A673 (cell line): ENCODE results near the gene SAMHD1. TPM values are rescaled to one million over a fixed set of nuclear protein-coding genes. Genes with fewer than 3 reads are reported as not detected.

Experiments used
- BruUV-seq: library from RNA; stranded (reverse); fragments of 400-500 nt; replicated peaks from 2 replicates; lab custom pipeline; 2021; lab: Mats Ljungman, UMichigan
- CTCF ChIA-PET: fragments of 300-600 bp; sonication (Branson Sonifier 250); formaldehyde crosslinking; loops from one replicate; lab custom pipeline; 2022; ENCODE audit warnings: antibody characterized with exemption; lab: Charles Lee
- POLR2A ChIA-PET: fragments of 300-600 bp; sonication (Branson Sonifier 250); formaldehyde crosslinking; loops from one replicate; lab custom pipeline; 2022; ENCODE audit warnings: antibody characterized with exemption; ENCODE audit not compliant: low non-redundant PET; lab: Charles Lee
- DNase-seq: peaks from one replicate; pipeline ENCODE4 v3.0.0-alpha.2; 2015; ENCODE audit warnings: low spot score
- H3K27ac ChIP-seq: fragments of 200-600 bp; sonication (generic); 2 replicates; pipeline ENCODE4 v1.5.1; 2016; ENCODE audit warnings: mixed run types, low read depth, mild to moderate bottlenecking, mixed read lengths, antibody characterized with exemption, low read length; ENCODE audit not compliant: poor library complexity, severe bottlenecking
- H3K27me3 ChIP-seq: fragments of 200-600 bp; sonication (generic); replicated peaks from 2 replicates; pipeline ENCODE4 v1.6.1; 2017; ENCODE audit warnings: mixed run types, low read depth, mild to moderate bottlenecking, mixed read lengths, antibody characterized with exemption, low read length; ENCODE audit not compliant: insufficient read depth, poor library complexity
- H3K36me3 ChIP-seq: fragments of 200-600 bp; sonication (generic); 2 replicates; pipeline ENCODE4 v1.6.1; 2016; ENCODE audit warnings: mixed run types, mild to moderate bottlenecking, mixed read lengths, antibody characterized with exemption, low read length; ENCODE audit not compliant: insufficient read depth, poor library complexity, severe bottlenecking
- H3K4me1 ChIP-seq: fragments of 200-600 bp; sonication (generic); 2 replicates; pipeline ENCODE4 v1.6.1; 2017; ENCODE audit warnings: mixed run types, mild to moderate bottlenecking, mixed read lengths, antibody characterized with exemption, low read length; ENCODE audit not compliant: insufficient read depth, poor library complexity, severe bottlenecking
- H3K4me3 ChIP-seq: fragments of 200-600 bp; sonication (generic); 2 replicates; pipeline ENCODE4 v1.5.1; 2016; ENCODE audit warnings: low read depth, mixed run types, mild to moderate bottlenecking, mixed read lengths, low read length; ENCODE audit not compliant: poor library complexity, severe bottlenecking
- H3K9me3 ChIP-seq: fragments of 200-600 bp; sonication (generic); 2 replicates; pipeline ENCODE4 v1.6.1; 2016; ENCODE audit warnings: mixed run types, low read depth, mild to moderate bottlenecking, mixed read lengths, antibody characterized with exemption, low read length; ENCODE audit not compliant: poor library complexity, severe bottlenecking
- CTCF ChIP-seq: fragments of 300-800, 200-600 bp; sonication (generic); conservative IDR thresholded peaks from 2 replicates; pipeline ENCODE4 v1.5.1; 2017; ENCODE audit warnings: low read depth, mild to moderate bottlenecking, antibody characterized with exemption, low read length, moderate library complexity, mixed read lengths
- EZH2 ChIP-seq: fragments of 200-600 bp; sonication (generic); IDR thresholded peaks from 2 replicates; pipeline ENCODE4 v1.6.1; 2017; ENCODE audit warnings: borderline replicate concordance, low read depth, mild to moderate bottlenecking, mixed read lengths, antibody characterized with exemption, low read length; ENCODE audit not compliant: poor library complexity, severe bottlenecking
- intact Hi-C: fragments of 100-400 bp; cut with micrococcal nuclease; formaldehyde crosslinking; loops from one replicate; pipeline ENCODE4 v1.10.0; 2022; ENCODE audit not compliant: unreplicated experiment
- total RNA-seq: library from RNA; stranded (reverse); gene quantifications from 2 replicates; pipeline ENCODE4 v1.2.3, GENCODE V29; 2021

Gene SAMHD1
- total RNA-seq, 1 experiment from 2014 or later, result 10.9 TPM

GRCh38 chr20:36849333-36850065, 102.0 kb downstream of the SAMHD1 start:
- BruUV-seq, result no TSS peak
- peaks cover 3% of the 10 kb centered on the region for H3K36me3 ChIP-seq
- H3K9me3 ChIP-seq, result no peaks in the 10 kb centered on the region
- H3K4me1 ChIP-seq, result peaks cover 22% of the 10 kb centered on the region
- intact Hi-C loops, result no loop called here
- no peak for DNase-seq
- ChIA-PET POLR2A (no interaction called here), CTCF (no interaction called here)
- no peak overlapping the region for H3K4me3 ChIP-seq
- peak overlapping the region; percentile 22 for H3K27ac ChIP-seq
- no peak for TF ChIP-seq CTCF
- TF ChIP-seq EZH2, result no peak
- no peaks in the 10 kb centered on the region for H3K27me3 ChIP-seq

GRCh38 chr20:36848677-36849076, 102.8 kb downstream of the SAMHD1 start:
- no peaks in the 10 kb centered on the region for H3K9me3 ChIP-seq
- DNase-seq, result no peak
- no peak overlapping the region for H3K4me3 ChIP-seq
- no TSS peak for BruUV-seq
- TF ChIP-seq CTCF, result no peak
- no peak for TF ChIP-seq EZH2
- no peak overlapping the region for H3K27ac ChIP-seq
- peaks cover 3% of the 10 kb centered on the region for H3K36me3 ChIP-seq
- POLR2A ChIA-PET, result no interaction called here
- H3K27me3 ChIP-seq, result no peaks in the 10 kb centered on the region
- CTCF ChIA-PET, result no interaction called here
- peaks cover 22% of the 10 kb centered on the region for H3K4me1 ChIP-seq
- intact Hi-C loops, result no loop called here

GRCh38 chr20:36848078-36848660, 103.3 kb downstream of the SAMHD1 start:
- ChIA-PET POLR2A (no interaction called here), CTCF (no interaction called here)
- DNase-seq, result no peak
- no TSS peak for BruUV-seq
- intact Hi-C loops, result no loop called here
- TF ChIP-seq CTCF (no peak), EZH2 (no peak)
- no peaks in the 10 kb centered on the region for H3K27me3 ChIP-seq
- no peaks in the 10 kb centered on the region for H3K9me3 ChIP-seq
- no peak overlapping the region for H3K27ac ChIP-seq
- H3K36me3 ChIP-seq, result peaks cover 3% of the 10 kb centered on the region
- no peak overlapping the region for H3K4me3 ChIP-seq
- H3K4me1 ChIP-seq, result peaks cover 23% of the 10 kb centered on the region
